ENCODE measurements around the gene ZNF384. TPM values are rescaled to one million over a fixed set of nuclear protein-coding genes. Genes with fewer than 3 reads are reported as not detected.
A peak's percentile ranks its signal among the peaks of the same experiment; 100 is the strongest.

Gene ZNF384
- total and polyA plus RNA-seq, 10 of the 15 experiments (the other 5 are each of a cell fraction or from before 2014, with no cell fraction given) = 0.46 to 81.5 (median 30.5) TPM

DNA sequence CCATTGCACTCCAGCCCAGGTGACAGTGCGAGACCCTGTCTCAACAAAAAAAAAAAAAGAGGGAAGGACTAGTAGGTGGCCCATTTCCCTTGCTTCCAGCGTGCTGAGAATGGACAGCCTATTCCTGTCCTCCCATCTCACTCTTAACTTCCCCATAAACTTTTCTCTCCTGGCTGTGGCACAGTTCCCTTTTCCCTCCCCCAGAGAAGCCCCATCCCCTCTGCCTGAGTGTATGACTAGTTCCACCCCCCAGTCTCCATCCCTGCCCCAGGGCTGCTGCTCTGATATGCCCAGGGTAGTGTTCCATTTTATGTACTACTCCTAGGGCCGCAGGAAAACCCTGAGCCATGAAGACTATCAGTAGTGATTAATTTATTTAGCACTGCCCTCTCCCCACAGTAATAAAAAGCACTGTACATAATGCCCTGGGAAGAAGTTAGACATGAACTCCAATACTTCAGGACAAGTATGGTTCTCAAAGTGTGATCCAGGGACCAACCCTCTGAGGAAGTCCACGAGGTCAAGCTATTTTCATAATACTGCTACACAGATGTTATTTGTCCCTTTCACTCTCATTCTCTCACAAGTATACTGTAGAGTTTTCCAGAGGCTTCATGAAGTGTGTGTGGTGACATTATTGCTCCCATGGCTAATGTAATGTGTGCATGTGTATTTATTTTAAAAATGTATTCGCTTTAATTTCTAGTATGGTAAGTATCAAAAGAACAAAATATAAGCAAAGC is 70.5 kb downstream of the ZNF384 start:
- H3K79me2 ChIP-seq (ENCODE audit: control insufficient read depth, insufficient read depth, low read length) = no peaks in the 10 kb centered on the region
- no peak for ATAC-seq
- CTCF ChIA-PET = interaction anchor here (0.7 to 3.1 kb wide), 10 partner anchors 9 to 163 kb away, joined by 3 to 23 read pairs (median 4); partner anchors contain the start of genes ACRBP, LPAR5, MLF2 and ZNF384
- in situ Hi-C loops (cut with MboI) = loop anchor here (5.0 kb wide), 1 partner anchor 64 kb away; no protein-coding TSS in a partner anchor
- no peak overlapping the region for H2AFZ ChIP-seq (ENCODE audit: control insufficient read depth, low read depth, low read length)
- FAIRE-seq = no peak
- RAD21 ChIA-PET (ENCODE audit: unreplicated experiment) = interaction anchor here (1.1 to 2.3 kb wide), 3 partner anchors 10 to 66 kb away, joined by 5 to 7 read pairs (median 5); no protein-coding TSS in a partner anchor
- no peak overlapping the region for H3K27ac ChIP-seq (ENCODE audit: control insufficient read depth, insufficient read depth)
- peaks cover 0 to 7% of the 10 kb centered on the region in 2 experiments; a peak in 2 of 4 replicates for H3K36me3 ChIP-seq (ENCODE audit: control insufficient read depth in 2 of 2, insufficient read depth in 2 of 2, low read length in 1 of 2)
- no peak overlapping the region for H3K4me2 ChIP-seq (ENCODE audit: control insufficient read depth, insufficient read depth)
- H3K27me3 ChIP-seq (replicated peaks in 1 of 2; ENCODE audit: control insufficient read depth in 2 of 2, insufficient read depth in 2 of 2, low read length in 1 of 2) = no peaks in the 10 kb centered on the region
- H3K9ac ChIP-seq (ENCODE audit: control insufficient read depth, insufficient read depth, low read length) = no peak overlapping the region
- H4K20me1 ChIP-seq (ENCODE audit: control insufficient read depth, insufficient read depth) = no peaks in the 10 kb centered on the region
- H3K4me3 ChIP-seq = no peak overlapping the region
- POLR2A ChIA-PET = interaction anchor here (0.5 to 1.4 kb wide), 4 partner anchors 14 to 72 kb away, joined by 3 to 8 read pairs (median 3); partner anchors contain the start of genes LPAR5 and ZNF384
- BruUV-seq (replicated peaks) = TSS peak; percentile 83
- H3K9me3 ChIP-seq (replicated peaks; ENCODE audit: control insufficient read depth, insufficient read depth, low read length) = no peaks in the 10 kb centered on the region
- SMC1A ChIA-PET (ENCODE audit: uncharacterized antibody, unreplicated experiment) = interaction anchor here (1.5 to 2.4 kb wide), 3 partner anchors 14 to 66 kb away, joined by 5 to 16 read pairs (median 9); no protein-coding TSS in a partner anchor
- H3K4me1 ChIP-seq (ENCODE audit: control insufficient read depth, insufficient read depth, low read length) = peaks cover 3% of the 10 kb centered on the region; the same call in 1 of the 2 replicates
- DNase-seq (ENCODE audit: low read depth, low spot score) = no peak
- 59% methylated on average over 4 of the region's 5 CpGs for WGBS (ENCODE audit: insufficient coverage, insufficient replicate concordance, low lambda C conversion rate, missing lambda C conversion rate)
- intact Hi-C loops (cut with micrococcal nuclease; ENCODE audit: unreplicated experiment) = loop anchor here (5.0 kb wide), 1 partner anchor 44 kb away; the partner anchor contains the start of gene ING4
- TF ChIP-seq NR2F1 (conservative IDR thresholded peaks at IDR 0.05) (no peak), NKRF (conservative IDR thresholded peaks at IDR 0.05) (no peak), BACH1 (IDR thresholded peaks at IDR 0.05; ENCODE audit: borderline replicate concordance) (no peak), ZNF592 (IDR thresholded peaks at IDR 0.05) (no peak), SRF (IDR thresholded peaks at IDR 0.05; ENCODE audit: low read depth in 2 of 2, low read length in 2 of 2) (no peak), SUZ12 (IDR thresholded peaks at IDR 0.05; ENCODE audit: unreplicated experiment) (no peak), EGR1 (IDR thresholded peaks at IDR 0.05; ENCODE audit: borderline replicate concordance in 1 of 2, low read depth in 2 of 2, low read length in 2 of 2) (no peak), ATF7 (IDR thresholded peaks at IDR 0.05; ENCODE audit: low read depth) (no peak), CHD2 (IDR thresholded peaks at IDR 0.05; ENCODE audit: borderline replicate concordance, low read depth, low read length) (no peak), MXI1 (IDR thresholded peaks at IDR 0.05; ENCODE audit: low read depth, low read length) (no peak), FOXM1 (IDR thresholded peaks at IDR 0.05; ENCODE audit: low read depth, low read length) (no peak)
- TF ChIP-seq, protein P1, sequence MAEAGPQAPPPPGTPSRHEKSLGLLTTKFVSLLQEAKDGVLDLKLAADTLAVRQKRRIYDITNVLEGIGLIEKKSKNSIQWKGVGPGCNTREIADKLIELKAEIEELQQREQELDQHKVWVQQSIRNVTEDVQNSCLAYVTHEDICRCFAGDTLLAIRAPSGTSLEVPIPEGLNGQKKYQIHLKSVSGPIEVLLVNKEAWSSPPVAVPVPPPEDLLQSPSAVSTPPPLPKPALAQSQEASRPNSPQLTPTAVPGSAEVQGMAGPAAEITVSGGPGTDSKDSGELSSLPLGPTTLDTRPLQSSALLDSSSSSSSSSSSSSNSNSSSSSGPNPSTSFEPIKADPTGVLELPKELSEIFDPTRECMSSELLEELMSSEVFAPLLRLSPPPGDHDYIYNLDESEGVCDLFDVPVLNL (IDR thresholded peaks at IDR 0.05; ENCODE audit: low read depth, low read length) = no peak
